GM21528 (cell line): Measurements from ENCODE around the gene KAZN.
"Not testable (repeated sequence)": the region's sequence is repeated elsewhere in the genome, so short reads cannot be mapped to it uniquely, and the experiment has no call there.

Experiments used
- ATAC-seq: cut with Tn5 transposase; IDR thresholded peaks from one replicate; pipeline ENCODE4 v1.9.1; 2021; ENCODE audit warnings: mild to moderate bottlenecking, moderate library complexity; ENCODE audit not compliant: unreplicated experiment, low FRiP score

The KAZN gene

GRCh38 chr1:15038232-15039016, 439.9 kb downstream of the KAZN start:
- ATAC-seq, result no peak

- no peak for ATAC-seq
Observed at GRCh38 chr1:15039017-15039648, 440.6 kb downstream of the KAZN start.

GRCh38 chr1:15039901-15040300, 441.4 kb downstream of the KAZN start:
- no peak for ATAC-seq

- ATAC-seq, result not testable (repeated sequence)
Observed at GRCh38 chr1:15040685-15041084, 442.2 kb downstream of the KAZN start.

- no peak for ATAC-seq
Observed at GRCh38 chr1:15042866-15043265, 444.4 kb downstream of the KAZN start.

GRCh38 chr1:15043934-15044333, 445.4 kb downstream of the KAZN start:
- ATAC-seq, result no peak

- ATAC-seq, result no peak
Observed at GRCh38 chr1:15045123-15045522, 446.6 kb downstream of the KAZN start.

- no peak for ATAC-seq
Observed at GRCh38 chr1:15046487-15047165, 448.1 kb downstream of the KAZN start.

- no peak for ATAC-seq
Observed at GRCh38 chr1:15047237-15047636, 448.8 kb downstream of the KAZN start.

- no peak for ATAC-seq
Observed at GRCh38 chr1:15048437-15048980, 450.0 kb downstream of the KAZN start.

- no peak for ATAC-seq
Observed at GRCh38 chr1:15049067-15049466, 450.6 kb downstream of the KAZN start.

GRCh38 chr1:15051882-15052528, 453.5 kb downstream of the KAZN start:
- ATAC-seq, result no peak

GRCh38 chr1:15053153-15053552, 454.7 kb downstream of the KAZN start:
- ATAC-seq, result no peak

- no peak for ATAC-seq
Observed at GRCh38 chr1:15055736-15056415, 457.4 kb downstream of the KAZN start.

- ATAC-seq, result no peak
Observed at GRCh38 chr1:15056515-15057285, 458.2 kb downstream of the KAZN start.

- ATAC-seq, result no peak
Observed at GRCh38 chr1:15057834-15058233, 459.3 kb downstream of the KAZN start.

GRCh38 chr1:15058261-15058660, 459.8 kb downstream of the KAZN start:
- no peak for ATAC-seq

GRCh38 chr1:15060104-15060503, 461.6 kb downstream of the KAZN start:
- no peak for ATAC-seq

- ATAC-seq, result no peak
Observed at GRCh38 chr1:15062479-15063099, 464.1 kb downstream of the KAZN start.
